ENCODE data around the gene STARD13.
A peak's percentile ranks its signal among the peaks of the same experiment; 100 is the strongest.

STARD13 gene

DNA sequence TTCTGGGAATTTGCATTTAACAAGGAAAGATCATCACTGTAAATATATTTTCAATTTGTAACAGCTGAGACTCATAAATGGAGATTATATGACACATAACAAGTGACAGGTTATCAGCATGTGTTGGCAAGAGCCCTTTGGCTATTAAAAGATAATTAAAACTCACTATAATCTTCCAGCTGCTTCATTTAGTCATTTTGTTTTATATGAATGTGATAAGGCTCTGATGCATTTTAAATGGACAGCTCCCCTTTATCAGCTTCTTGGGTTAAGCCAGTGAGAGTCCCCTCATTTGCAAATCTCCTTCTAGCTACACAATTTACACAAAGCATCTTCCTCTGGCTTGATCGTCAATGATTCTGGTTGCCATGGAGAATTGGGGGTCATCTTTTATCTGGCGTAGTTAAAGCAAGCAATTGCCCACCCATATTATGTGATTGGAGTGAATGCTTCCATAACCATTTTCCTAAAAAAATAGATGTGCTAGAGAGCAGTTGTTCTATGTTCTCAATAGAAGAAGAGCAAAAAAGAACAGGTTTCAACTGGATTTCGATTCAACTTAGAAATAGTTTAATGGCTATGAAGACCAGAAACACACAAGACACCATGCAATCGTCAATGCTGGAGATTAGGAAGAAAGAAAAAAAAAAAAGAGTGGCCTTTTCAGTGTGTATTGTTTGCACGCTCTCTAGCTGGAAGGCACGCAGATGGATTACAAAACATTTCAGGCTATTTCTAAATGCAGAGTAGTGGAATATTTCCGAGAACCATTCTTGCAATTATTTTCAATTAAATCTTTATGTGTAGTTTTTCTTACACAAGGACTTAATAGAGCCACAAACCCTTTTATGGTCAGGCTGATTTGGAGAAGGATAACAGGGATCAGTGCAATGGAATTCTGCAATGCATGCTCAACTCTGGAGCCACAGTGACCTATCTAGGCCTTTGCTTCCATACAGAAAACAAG, 27.4 kb downstream of the STARD13 start:
- no peak for TF ChIP-seq FOXM1 (IDR thresholded peaks at IDR 0.05; ENCODE audit: borderline replicate concordance, low read depth)
- TF ChIP-seq RAD21 (IDR thresholded peaks at IDR 0.05; ENCODE audit: low read depth): no peak
- no peak for TF ChIP-seq NFIC (IDR thresholded peaks at IDR 0.05)
- no peak for TF ChIP-seq CREB1 (IDR thresholded peaks at IDR 0.05; ENCODE audit: low read depth)
- TF ChIP-seq TAF1 (IDR thresholded peaks at IDR 0.05; ENCODE audit: low read depth): no peak
- TF ChIP-seq EGR1 (IDR thresholded peaks at IDR 0.05): no peak
- TF ChIP-seq TEAD4 (IDR thresholded peaks at IDR 0.05): no peak
- TF ChIP-seq, protein P1, sequence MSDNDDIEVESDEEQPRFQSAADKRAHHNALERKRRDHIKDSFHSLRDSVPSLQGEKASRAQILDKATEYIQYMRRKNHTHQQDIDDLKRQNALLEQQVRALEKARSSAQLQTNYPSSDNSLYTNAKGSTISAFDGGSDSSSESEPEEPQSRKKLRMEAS (IDR thresholded peaks at IDR 0.05): no peak
- no peak for TF ChIP-seq CEBPB (IDR thresholded peaks at IDR 0.05)
- no peak for TF ChIP-seq YY1 (IDR thresholded peaks at IDR 0.05; ENCODE audit: low read depth)
- no peak for TF ChIP-seq EP300 (IDR thresholded peaks at IDR 0.05; ENCODE audit: borderline replicate concordance)
- TF ChIP-seq ZBTB7A (IDR thresholded peaks at IDR 0.05; ENCODE audit: low read depth): no peak
- no peak for TF ChIP-seq TCF12 (IDR thresholded peaks at IDR 0.05; ENCODE audit: low read depth)
- no peak for TF ChIP-seq USF1 (IDR thresholded peaks at IDR 0.05)
- TF ChIP-seq, protein P2, sequence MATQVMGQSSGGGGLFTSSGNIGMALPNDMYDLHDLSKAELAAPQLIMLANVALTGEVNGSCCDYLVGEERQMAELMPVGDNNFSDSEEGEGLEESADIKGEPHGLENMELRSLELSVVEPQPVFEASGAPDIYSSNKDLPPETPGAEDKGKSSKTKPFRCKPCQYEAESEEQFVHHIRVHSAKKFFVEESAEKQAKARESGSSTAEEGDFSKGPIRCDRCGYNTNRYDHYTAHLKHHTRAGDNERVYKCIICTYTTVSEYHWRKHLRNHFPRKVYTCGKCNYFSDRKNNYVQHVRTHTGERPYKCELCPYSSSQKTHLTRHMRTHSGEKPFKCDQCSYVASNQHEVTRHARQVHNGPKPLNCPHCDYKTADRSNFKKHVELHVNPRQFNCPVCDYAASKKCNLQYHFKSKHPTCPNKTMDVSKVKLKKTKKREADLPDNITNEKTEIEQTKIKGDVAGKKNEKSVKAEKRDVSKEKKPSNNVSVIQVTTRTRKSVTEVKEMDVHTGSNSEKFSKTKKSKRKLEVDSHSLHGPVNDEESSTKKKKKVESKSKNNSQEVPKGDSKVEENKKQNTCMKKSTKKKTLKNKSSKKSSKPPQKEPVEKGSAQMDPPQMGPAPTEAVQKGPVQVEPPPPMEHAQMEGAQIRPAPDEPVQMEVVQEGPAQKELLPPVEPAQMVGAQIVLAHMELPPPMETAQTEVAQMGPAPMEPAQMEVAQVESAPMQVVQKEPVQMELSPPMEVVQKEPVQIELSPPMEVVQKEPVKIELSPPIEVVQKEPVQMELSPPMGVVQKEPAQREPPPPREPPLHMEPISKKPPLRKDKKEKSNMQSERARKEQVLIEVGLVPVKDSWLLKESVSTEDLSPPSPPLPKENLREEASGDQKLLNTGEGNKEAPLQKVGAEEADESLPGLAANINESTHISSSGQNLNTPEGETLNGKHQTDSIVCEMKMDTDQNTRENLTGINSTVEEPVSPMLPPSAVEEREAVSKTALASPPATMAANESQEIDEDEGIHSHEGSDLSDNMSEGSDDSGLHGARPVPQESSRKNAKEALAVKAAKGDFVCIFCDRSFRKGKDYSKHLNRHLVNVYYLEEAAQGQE (IDR thresholded peaks at IDR 0.05; ENCODE audit: low read depth): no peak

GRCh38 chr13:33256148-33256840, 29.3 kb downstream of the STARD13 start:
- TF ChIP-seq FOXM1 (IDR thresholded peaks at IDR 0.05; ENCODE audit: borderline replicate concordance, low read depth): no peak
- no peak for TF ChIP-seq EGR1 (IDR thresholded peaks at IDR 0.05)
- TF ChIP-seq, protein P1 (IDR thresholded peaks at IDR 0.05): no peak
- no peak for TF ChIP-seq ZBTB7A (IDR thresholded peaks at IDR 0.05; ENCODE audit: low read depth)
- TF ChIP-seq USF1 (IDR thresholded peaks at IDR 0.05): no peak
- no peak for TF ChIP-seq CEBPB (IDR thresholded peaks at IDR 0.05)
- no peak for TF ChIP-seq RAD21 (IDR thresholded peaks at IDR 0.05; ENCODE audit: low read depth)
- no peak for TF ChIP-seq NFIC (IDR thresholded peaks at IDR 0.05)
- TF ChIP-seq CREB1 (IDR thresholded peaks at IDR 0.05; ENCODE audit: low read depth): no peak
- TF ChIP-seq, protein P2 (IDR thresholded peaks at IDR 0.05; ENCODE audit: low read depth): no peak
- TF ChIP-seq EP300 (IDR thresholded peaks at IDR 0.05; ENCODE audit: borderline replicate concordance): no peak
- no peak for TF ChIP-seq TEAD4 (IDR thresholded peaks at IDR 0.05)
- no peak for TF ChIP-seq TAF1 (IDR thresholded peaks at IDR 0.05; ENCODE audit: low read depth)
- no peak for TF ChIP-seq TCF12 (IDR thresholded peaks at IDR 0.05; ENCODE audit: low read depth)

GRCh38 chr13:33252135-33252534, 33.4 kb downstream of the STARD13 start:
- TF ChIP-seq TEAD4 (IDR thresholded peaks at IDR 0.05): no peak
- no peak for TF ChIP-seq EGR1 (IDR thresholded peaks at IDR 0.05)
- no peak for TF ChIP-seq YY1 (IDR thresholded peaks at IDR 0.05; ENCODE audit: low read depth)
- no peak for TF ChIP-seq ZBTB7A (IDR thresholded peaks at IDR 0.05; ENCODE audit: low read depth)
- TF ChIP-seq NFIC (IDR thresholded peaks at IDR 0.05): no peak
- no peak for TF ChIP-seq TCF12 (IDR thresholded peaks at IDR 0.05; ENCODE audit: low read depth)
- TF ChIP-seq FOXM1 (IDR thresholded peaks at IDR 0.05; ENCODE audit: borderline replicate concordance, low read depth): no peak
- TF ChIP-seq TAF1 (IDR thresholded peaks at IDR 0.05; ENCODE audit: low read depth): no peak
- TF ChIP-seq, protein P1 (IDR thresholded peaks at IDR 0.05): no peak
- no peak for TF ChIP-seq CEBPB (IDR thresholded peaks at IDR 0.05)
- TF ChIP-seq EP300 (IDR thresholded peaks at IDR 0.05; ENCODE audit: borderline replicate concordance): no peak
- no peak for TF ChIP-seq CREB1 (IDR thresholded peaks at IDR 0.05; ENCODE audit: low read depth)
- no peak for TF ChIP-seq RAD21 (IDR thresholded peaks at IDR 0.05; ENCODE audit: low read depth)
- TF ChIP-seq USF1 (IDR thresholded peaks at IDR 0.05): no peak

DNA sequence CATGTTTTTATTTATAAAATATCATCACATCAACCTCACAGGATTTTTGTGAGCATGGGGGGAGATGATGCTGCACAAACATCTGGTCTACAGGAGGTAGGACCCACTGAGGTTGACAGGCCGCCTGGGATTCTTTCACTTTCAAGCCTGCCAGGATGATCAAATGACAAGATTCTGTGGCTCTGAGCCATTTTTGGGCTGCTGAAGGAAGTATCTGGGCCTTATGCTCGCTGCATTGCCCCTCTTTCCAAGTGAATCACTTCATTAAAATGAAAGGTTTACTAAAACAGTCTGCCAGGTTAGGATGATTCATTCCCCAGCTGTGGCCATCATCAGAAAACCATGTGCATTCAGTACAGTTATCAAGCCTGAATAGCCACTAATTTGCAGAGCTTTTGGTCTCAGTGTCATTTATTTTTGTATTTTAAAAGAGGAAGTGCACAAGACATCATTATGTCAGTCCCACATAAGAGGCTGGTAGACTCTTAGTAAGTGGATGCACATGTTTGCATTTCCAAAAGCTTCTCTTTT, 34.4 kb downstream of the STARD13 start:
- no peak for TF ChIP-seq ZBTB7A (IDR thresholded peaks at IDR 0.05; ENCODE audit: low read depth)
- peak; percentile 56 for TF ChIP-seq EP300 (IDR thresholded peaks at IDR 0.05; ENCODE audit: borderline replicate concordance)
- no peak for TF ChIP-seq CREB1 (IDR thresholded peaks at IDR 0.05; ENCODE audit: low read depth)
- peak; percentile 47 for TF ChIP-seq TCF12 (IDR thresholded peaks at IDR 0.05; ENCODE audit: low read depth)

Measured in Ishikawa (cell line).